Testis (tissue), 3 donors: ENCODE data around the gene TPMT. TPM values are rescaled to one million over a fixed set of nuclear protein-coding genes. Genes with fewer than 3 reads are reported as not detected.

ENCODE experiments used
- DNase-seq: peaks from one replicate; pipeline ENCODE4 v3.0.0-alpha.2; 2019
- H3K27ac ChIP-seq, 2 donors: fragments of 200-600 bp; sonication (generic); one replicate each; pipeline ENCODE4 v1.5.1; 2019
- H3K27me3 ChIP-seq: fragments of 200-600 bp; sonication (generic); one replicate; pipeline ENCODE4 v1.5.1; 2019
- H3K36me3 ChIP-seq: fragments of 200-600 bp; sonication (generic); one replicate; pipeline ENCODE4 v1.5.1; 2017; ENCODE audit warnings: low read depth; ENCODE audit errors: missing control alignments
- H3K4me1 ChIP-seq: fragments of 200-600 bp; sonication (generic); one replicate; pipeline ENCODE4 v1.5.1; 2019
- H3K4me3 ChIP-seq, 2 donors: fragments of 200-600 bp; sonication (generic); one replicate each; pipeline ENCODE4 v1.5.1; 2017 to 2019
- H3K9me3 ChIP-seq: fragments of 200-600 bp; sonication (generic); one replicate; pipeline ENCODE4 v1.5.1; 2017
- POLR2A ChIP-seq: fragments of 450-650 bp; IDR thresholded peaks from one replicate; pipeline ENCODE4 v1.6.1; 2017; ENCODE audit warnings: antibody characterized with exemption, mild to moderate bottlenecking, moderate library complexity
- WGBS, 2 donors: methylation state at CpG; one replicate each; pipeline ENCODE4 v1.1.5; 2018; 5-methylcytosine and 5-hydroxymethylcytosine counted together
- intact Hi-C: fragments of 100-400 bp; cut with DNase I; formaldehyde crosslinking; loops from one replicate; pipeline ENCODE4 v1.15.1; 2023; ENCODE audit warnings: low total_unique reads
- polyA plus RNA-seq: library from polyadenylated mRNA; stranded (reverse); fragments of 350-450 nt; fragmentation: Illumina TruSeq; extraction: RNeasy Lipid Tissue Mini Kit (QIAGEN cat#74804); gene quantifications from one replicate; pipeline ENCODE4 v1.2.3, GENCODE V29; 2014; ENCODE audit warnings: low read depth, low replicate concordance; ENCODE audit not compliant: insufficient read depth
- total RNA-seq, 2 donors: library from RNA; depleted of rRNA; stranded (reverse); fragments of >200 nt; gene quantifications; one replicate each; pipeline ENCODE4 v1.2.3, GENCODE V29; 2016
- TF ChIP-seq, protein P1 (sequence below), 3 experiments: fragments of 450-650 bp in 2 of 3; fragments of 200-600 bp in 1 of 3; sonication (generic) in 1 of 3; IDR thresholded peaks; one replicate each; pipeline ENCODE4 v1.5.1; 2016 to 2019; ENCODE audit warnings: antibody characterized with exemption in 3 of 3, mild to moderate bottlenecking in 2 of 3, moderate library complexity in 1 of 3

Gene TPMT
- total and polyA plus RNA-seq, 3 donors from 2014 or later: 14.6 to 21.0 (median 18.3) TPM

DNA sequence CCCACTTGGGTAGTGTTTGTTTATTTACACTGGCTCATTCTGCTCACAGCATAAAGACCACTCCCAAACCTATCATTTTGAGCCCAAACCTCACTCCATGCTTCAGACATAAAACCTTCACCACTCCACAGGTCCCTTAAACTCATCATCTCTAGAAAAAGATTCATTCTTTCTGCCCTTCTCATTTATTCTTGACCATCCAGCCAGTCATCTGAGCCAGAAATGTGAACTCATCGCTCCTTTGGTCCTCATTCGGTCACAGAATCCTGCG, 12.4 kb downstream of the TPMT start:
- Histone ChIP-seq H3K4me1 (no peaks in the 10 kb centered on the region), H3K27ac (no peak overlapping the region), H3K27me3 (no peaks in the 10 kb centered on the region), H3K4me3 (no peak overlapping the region), H3K9me3 (no peaks in the 10 kb centered on the region), H3K36me3 (no peaks in the 10 kb centered on the region)
- DNase-seq: no peak
- intact Hi-C loops: no loop called here
- TF ChIP-seq POLR2A: no peak
- TF ChIP-seq, protein P1, sequence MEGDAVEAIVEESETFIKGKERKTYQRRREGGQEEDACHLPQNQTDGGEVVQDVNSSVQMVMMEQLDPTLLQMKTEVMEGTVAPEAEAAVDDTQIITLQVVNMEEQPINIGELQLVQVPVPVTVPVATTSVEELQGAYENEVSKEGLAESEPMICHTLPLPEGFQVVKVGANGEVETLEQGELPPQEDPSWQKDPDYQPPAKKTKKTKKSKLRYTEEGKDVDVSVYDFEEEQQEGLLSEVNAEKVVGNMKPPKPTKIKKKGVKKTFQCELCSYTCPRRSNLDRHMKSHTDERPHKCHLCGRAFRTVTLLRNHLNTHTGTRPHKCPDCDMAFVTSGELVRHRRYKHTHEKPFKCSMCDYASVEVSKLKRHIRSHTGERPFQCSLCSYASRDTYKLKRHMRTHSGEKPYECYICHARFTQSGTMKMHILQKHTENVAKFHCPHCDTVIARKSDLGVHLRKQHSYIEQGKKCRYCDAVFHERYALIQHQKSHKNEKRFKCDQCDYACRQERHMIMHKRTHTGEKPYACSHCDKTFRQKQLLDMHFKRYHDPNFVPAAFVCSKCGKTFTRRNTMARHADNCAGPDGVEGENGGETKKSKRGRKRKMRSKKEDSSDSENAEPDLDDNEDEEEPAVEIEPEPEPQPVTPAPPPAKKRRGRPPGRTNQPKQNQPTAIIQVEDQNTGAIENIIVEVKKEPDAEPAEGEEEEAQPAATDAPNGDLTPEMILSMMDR (IDR thresholded peaks at IDR 0.05): no peak
- 92 to 93% methylated on average over 3 of the region's 3 CpGs for WGBS, 2 donors

DNA sequence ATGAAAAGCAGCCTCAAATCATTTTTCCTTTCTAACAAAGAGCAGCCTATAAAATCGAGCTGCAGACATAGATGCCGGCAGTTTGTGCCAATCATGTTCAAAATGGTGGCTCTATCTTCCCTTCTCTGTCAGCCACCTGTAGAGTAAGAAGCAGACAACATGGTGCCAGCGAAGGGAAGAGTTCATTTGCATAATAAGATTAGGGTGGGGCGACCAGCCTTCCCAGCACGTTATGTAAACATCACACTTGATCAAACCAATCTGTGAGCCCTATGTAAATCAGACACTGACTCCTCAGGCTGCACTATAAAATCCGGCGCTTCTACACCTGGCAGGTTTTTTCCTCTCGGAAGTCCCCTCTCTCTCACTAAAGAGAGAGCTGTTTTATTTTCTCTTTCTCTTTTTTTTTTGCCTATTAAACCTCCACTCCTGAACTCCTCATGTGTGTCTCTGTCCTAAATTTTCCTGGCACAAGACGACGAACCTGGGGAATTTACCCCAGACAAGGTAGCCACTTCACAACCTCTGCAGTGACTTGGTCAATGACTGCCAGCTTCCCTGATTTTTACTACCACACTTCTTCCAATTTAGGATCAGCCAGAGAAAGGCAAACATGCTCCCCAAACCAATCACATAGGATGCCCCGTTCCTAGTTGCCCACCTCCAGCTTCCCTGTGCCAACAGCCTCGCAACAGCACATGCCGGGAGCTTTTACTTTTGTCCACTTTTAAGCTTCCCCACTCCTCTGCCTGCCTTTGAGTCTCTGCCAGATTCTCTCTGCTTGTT, 12.9 kb downstream of the TPMT start:
- Histone ChIP-seq H3K36me3 (no peaks in the 10 kb centered on the region), H3K9me3 (no peaks in the 10 kb centered on the region), H3K4me1 (no peaks in the 10 kb centered on the region), H3K27me3 (no peaks in the 10 kb centered on the region), H3K27ac (no peak overlapping the region), H3K4me3 (no peak overlapping the region)
- TF ChIP-seq, protein P1 (IDR thresholded peaks at IDR 0.05): no peak
- no peak for TF ChIP-seq POLR2A
- intact Hi-C loops: no loop called here
- no peak for DNase-seq
- WGBS, 2 donors: 79 to 87% methylated on average over 13 of the region's 13 CpGs

DNA sequence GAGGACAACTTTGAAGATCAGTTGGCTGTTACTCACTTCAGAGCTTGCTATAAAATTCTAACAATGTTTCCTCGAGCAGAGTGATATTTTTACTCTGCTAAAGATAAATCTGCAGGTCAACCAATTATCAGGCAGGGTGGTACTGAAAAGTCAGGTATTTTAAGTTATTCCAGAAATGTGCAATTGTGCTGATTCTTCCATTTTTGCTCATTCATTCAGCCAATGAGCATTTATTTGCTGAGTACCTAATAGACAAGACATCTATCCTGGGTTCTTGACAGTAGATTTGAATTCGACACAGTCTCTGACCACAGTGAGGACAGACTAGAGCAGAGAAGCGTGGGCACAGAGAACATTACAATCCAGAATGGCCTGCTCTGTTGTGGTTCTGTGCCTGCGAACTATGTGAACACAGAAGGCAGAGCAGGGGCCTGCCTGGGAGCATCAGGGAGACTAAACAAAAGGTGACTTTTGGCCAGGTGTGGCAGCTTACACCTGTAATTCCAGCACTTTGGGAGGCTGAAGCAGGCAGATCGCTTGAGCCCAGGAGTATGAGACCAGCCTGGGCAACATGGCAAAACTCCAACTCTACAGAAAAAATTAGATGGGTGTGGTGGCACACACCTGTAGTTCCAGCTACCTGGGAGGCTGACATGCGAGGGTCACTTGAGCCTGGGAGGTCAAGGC, 14.8 kb downstream of the TPMT start:
- no peak for DNase-seq
- Histone ChIP-seq H3K4me3 (no peak overlapping the region), H3K9me3 (no peaks in the 10 kb centered on the region), H3K4me1 (no peaks in the 10 kb centered on the region), H3K27me3 (no peaks in the 10 kb centered on the region), H3K27ac (no peak overlapping the region), H3K36me3 (no peaks in the 10 kb centered on the region)
- no peak for TF ChIP-seq POLR2A
- TF ChIP-seq, protein P1 (IDR thresholded peaks at IDR 0.05): no peak
- 85 to 91% methylated on average over 6 of the region's 6 CpGs for WGBS, 2 donors
- intact Hi-C loops: no loop called here

DNA sequence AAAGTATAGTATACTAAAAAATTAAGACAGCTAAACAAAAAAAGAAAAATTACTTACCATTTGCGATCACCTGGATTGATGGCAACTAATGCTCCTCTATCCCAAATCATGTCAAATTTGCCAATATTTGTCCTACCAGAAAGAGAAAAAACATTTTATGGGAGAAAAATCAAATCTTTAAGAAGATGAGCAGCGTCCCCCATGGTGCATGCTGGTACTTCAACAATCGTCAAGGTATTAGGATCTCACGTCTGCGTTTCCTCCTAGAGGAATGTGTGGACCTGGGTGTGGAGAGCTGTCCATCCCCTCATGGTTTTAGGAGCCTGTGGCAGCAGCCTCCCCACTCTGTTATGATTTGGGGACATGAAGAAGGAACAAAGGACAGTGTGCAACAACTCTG, 16.0 kb downstream of the TPMT start:
- intact Hi-C loops: no loop called here
- Histone ChIP-seq H3K4me3 (no peak overlapping the region), H3K36me3 (no peaks in the 10 kb centered on the region), H3K9me3 (no peaks in the 10 kb centered on the region), H3K4me1 (peaks cover 8% of the 10 kb centered on the region), H3K27me3 (no peaks in the 10 kb centered on the region), H3K27ac (no peak overlapping the region)
- DNase-seq: no peak
- TF ChIP-seq, protein P1 (IDR thresholded peaks at IDR 0.05): no peak
- no peak for TF ChIP-seq POLR2A
- 91 to 93% methylated on average over 5 of the region's 5 CpGs for WGBS, 2 donors
